GM21367 (cell line): Measurements from ENCODE around the gene RUNX3.
A peak's percentile ranks its signal among the peaks of the same experiment; 100 is the strongest.

Experiments
- ATAC-seq: cut with Tn5 transposase; IDR thresholded peaks from one replicate; pipeline ENCODE4 v1.9.1; 2021; ENCODE audit not compliant: unreplicated experiment

RUNX3 gene

DNA sequence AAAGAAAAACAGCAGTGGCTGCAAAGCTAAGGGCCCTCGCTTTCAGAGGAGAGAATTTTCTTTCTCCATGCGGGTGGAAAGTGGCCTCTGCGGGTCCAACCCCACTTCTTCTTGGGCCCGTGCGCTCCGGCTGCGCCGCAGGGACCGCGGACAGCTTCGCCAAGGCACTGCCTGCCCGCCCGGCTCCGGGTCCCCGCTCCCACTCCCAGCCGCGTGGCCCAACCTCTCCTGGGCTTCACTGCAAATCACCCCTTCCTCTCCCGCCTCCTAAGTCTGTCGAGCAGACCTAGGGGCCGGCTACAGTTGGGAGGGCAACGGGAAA is 1.0 kb upstream of the RUNX3 start:
- ATAC-seq = no peak

DNA sequence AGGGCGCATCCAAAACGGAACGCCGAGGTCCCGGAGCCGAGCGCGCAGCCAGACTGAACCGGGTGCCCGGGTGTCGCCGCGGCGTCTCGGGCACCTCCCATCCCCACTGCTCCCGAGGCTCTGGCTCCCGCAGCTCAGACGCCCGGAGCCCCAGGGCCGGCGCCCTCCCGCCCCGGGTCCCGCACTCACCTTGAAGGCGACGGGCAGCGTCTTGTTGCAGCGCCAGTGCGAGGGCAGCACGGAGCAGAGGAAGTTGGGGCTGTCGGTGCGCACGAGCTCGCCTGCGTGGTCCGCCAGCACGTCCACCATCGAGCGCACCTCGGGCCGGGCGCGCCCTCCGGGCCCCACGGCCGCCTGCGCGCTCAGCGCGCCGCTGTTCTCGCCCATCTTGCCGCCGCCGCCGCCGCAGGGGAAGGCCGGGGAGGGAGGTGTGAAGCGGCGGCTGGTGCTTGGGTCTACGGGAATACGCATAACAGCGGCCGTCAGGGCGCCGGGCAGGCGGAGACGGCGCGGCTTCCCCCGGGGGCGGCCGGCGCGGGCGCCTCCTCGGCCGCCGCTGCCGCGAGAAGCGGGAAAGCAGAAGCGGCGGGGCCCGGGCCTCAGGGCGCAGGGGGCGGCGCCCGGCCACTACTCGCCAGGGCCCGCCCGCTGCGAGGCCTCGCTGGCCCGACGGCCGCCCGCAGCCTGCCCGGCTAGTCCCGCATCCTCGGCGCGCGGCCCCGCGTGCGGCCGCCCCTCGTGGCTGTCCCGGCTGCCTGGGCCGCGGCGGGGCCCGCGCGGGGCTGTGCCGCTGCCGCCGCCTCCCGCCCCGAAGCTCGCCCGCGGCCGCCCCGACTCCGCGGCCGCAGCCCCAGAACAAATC is 447 bp downstream of the RUNX3 start:
- peak; percentile 0 for ATAC-seq

DNA sequence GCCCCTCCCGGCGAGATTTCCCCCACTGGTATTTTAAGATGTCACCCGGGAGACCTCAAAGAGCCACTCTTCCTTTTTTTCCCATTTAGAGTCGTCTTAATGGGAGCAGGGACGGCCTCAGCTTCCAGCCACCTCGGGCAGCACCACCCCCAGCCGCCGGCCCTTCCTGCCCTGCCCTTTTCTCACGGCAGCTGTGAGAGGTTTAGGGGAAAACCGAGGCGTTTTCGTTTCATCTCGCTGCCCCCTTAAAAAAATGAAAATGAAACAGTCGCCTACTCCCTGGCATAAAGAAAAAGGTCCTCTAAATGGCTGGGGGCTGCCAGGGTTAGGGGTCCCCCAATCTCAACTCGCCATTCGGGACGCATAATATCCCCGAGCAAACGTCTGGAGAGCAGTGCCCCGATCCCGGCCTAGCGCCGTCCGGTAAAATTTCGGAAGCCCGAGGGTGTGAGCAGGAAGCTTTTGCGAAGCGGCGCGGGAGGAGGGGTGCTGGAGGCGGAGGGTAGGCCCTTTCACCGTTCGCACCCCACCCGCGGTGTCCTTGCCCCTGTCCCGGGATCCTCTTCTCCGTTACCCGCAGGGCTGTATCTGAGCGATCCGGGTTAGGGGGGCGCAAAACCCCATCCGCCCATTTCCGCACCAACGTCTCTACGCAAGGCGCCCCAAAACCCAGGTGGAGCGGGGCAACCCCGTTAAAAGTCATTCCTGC is 1.2 kb downstream of the RUNX3 start:
- no peak for ATAC-seq

DNA sequence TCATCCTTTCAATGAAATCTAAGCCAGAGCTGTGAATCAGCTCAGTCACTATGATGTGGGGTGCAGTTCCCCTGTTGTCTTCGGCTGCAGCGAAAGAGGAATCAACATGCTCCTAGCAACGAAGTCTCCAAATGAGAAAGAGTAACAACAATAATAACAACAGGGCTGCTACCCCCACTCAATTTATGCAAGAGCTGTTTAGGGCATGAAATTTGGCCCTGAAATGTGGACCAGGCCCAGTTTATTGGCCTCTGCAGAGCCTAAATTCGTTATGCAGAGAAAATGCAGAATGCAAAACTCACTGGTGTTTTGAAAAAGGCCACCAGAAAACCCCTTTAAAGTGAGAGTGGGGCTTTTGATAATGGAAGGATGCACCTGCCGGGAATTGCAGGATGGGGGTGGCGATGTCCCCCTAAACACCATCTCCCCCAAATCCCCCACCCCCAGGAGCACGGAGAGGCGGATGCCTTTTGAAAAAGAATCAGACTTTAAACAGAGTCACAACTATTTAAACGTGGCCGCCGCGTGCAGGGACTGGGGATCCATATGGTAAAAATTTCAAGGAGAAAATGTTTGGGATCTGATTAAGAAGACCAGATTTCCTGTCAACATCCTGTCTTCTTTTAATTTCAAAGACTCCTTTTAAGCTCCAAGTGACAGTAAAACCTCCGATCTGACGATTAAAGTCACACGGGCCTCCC is 1.9 kb downstream of the RUNX3 start:
- no peak for ATAC-seq

DNA sequence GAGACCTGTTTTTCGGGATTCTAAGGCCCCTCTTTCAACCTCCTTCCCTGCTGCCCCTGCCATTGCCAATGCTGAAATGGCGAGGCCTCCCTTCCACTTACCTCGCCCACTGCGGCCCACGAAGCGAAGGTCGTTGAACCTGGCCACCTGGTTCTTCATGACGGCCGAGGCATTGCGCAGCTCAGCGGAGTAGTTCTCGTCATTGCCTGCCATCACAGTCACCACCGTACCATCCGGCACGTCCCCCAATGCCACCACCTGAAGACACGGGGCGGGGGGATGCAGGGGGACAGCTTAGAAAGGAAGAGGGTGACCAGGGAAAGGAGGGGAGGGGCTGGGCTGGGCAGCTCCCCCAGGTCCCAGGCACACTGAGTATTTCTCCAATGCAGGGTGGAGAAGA is 2.6 kb downstream of the RUNX3 start:
- ATAC-seq = no peak

DNA sequence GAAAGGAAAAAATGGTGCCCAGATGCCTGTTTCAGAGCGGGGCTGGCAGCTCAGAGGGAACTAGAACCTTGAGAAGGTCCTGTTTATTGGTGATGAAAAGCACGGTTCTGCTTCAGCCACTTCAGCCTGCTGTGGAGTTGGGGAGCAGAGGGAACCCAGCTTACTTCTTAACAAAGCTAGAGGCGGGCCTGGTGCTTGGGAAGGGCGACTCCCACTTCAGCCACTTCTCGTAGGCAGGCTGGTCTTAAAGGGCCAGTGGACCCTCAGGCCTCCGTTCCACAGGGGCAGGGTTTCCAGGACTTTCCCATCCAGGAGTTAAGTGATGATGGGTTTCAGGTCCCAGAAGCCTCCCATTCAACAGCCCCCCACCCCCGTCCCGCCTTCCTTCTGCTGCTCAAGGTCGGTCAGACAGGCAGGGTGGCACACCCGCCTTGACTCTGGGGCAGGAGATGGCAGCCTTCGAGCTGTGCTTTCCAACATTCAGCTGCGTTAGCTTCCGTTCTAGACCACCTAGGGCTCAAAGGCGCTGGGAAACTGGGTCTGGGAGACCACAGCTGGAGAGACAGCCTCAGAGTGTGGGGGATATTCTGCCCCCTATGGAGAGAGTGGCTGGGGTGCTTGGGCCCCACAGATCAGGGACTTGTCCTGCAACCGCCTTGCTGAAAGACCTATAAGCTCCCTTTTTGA is 3.4 kb downstream of the RUNX3 start:
- ATAC-seq = no peak

DNA sequence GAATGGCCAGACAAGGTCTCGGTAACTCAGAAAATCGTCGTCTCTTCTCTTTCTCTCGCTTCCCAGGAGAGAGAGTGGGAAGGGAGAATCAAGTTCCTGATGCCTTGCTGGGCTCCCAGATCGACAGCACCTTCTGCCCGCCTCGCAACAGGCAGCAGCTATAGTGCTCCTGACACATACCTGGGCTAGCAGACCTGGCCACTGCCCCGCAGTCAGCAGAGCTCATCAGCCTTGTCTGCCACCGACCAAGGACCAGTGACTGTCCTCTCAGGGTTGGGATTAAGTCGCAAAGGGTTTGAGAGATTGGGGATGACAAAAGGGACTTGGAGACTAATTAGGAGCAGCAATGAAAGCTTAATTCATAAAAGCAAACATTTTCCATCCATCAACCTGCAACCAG is 4.1 kb downstream of the RUNX3 start:
- ATAC-seq = no peak

DNA sequence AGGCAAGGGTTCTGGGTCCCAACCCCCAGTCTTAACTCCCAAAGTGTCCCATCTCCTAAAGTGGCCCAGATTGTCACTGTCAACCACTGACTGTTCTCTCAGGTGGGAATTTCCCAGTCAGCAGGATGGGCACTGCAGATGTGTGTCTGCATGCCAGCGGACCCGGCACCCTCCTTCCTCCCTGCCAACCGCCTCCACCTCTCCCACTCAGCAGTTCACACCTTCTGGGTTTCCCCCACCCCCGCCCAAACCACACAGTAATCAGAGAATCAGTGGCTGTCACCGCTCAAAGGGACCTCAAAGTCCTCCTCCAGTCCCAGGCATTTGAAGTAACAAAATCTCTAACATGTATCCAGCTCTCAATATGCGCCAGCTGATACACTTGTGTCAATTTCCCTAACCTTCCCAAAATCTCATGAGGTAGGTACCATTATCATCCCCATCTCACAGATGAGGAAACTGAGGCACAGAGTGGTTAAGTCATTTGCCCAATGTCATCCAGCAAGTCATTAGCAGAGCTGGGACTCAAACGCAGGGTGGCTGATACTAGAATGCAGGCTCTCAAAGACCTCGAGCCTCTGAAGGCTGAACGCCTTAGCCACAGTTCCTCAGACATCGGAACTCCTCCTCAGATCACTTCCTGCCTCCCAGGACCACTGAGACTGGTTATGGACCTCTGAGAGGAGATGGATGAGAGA is 4.8 kb downstream of the RUNX3 start:
- no peak for ATAC-seq

DNA sequence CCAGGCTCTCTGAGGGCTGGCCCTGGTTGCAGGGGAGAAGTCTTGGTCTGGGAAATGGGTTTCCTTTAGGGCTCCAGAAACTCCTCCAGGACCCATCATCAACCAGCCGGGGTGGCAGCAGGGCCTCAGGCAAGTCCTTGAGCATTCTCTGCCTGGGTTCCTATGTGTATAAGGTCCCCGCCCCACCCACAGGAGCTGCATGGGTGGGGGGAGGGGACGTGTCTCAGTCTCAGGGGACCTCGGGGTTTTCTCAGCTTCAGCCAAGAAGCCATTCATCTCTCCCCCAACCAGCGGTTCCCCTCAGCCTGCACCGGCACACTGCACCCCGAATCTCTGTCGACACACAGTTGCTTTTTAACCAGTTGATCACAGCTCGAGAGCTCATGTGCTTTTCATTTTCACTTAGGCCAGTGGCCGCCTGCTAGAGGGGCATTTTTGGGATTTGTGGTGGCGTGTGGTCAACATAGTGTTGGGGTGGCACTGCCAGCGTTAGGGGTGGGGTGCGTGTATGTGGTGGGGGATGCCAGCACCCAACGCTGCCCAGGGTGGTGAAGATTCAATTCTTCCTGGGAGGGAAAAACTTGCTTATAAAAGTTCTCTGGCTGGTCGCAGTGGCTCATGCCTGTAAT is 6.5 kb downstream of the RUNX3 start:
- ATAC-seq = peak; percentile 32

DNA sequence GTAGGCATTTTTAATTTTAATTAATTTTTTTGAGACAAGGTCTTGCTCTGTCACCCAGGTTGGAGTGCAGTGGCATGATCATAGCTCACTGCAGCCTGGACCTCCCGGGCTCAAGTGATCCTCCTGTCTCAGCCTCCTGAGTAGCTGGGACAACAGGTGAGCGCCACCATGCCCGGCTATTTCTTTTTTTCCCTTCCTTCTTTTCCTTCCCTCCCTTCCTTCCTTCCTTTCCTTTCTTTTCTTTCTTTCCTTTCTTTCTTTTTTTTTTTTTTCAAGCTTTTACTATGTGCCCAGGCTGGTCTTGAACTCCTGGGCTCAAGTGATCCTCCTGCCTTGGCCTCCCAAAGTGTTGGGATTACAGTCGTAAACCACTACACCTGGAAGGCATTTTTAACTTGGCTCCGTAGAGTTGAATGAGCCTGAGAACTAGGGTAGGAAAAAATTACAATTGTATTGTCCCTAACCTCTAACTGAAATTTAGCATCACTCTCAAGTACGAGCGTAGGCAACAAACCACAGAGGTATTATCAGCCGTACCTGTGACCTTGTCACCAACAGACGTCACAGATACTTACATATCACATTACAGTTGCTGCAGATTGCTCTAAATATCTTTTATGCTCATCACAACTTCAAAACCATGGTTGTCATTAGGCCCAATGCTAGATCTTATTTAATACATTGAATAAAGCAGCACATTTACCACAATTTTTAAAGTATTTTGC is 8.0 kb downstream of the RUNX3 start:
- no peak for ATAC-seq

DNA sequence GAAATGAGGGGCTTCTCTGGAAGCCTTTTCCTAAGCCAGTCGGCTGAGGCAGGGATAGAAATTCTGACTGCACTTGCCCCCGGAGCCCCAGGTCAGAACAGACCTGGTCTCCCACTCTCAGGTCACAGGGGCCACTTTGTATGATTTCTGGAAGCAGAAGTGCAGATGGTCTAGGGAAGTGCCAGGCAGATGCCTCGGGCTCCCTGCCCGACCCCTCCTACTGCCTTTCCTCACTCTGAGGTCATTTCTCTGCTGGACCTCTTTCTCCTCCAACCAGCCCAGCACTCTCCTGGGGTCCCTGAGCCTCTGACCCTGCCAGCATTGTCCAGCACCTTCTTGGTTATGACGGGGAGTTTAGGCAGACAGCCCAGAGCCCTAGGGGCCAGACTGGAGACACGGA is 8.7 kb downstream of the RUNX3 start:
- ATAC-seq = no peak

DNA sequence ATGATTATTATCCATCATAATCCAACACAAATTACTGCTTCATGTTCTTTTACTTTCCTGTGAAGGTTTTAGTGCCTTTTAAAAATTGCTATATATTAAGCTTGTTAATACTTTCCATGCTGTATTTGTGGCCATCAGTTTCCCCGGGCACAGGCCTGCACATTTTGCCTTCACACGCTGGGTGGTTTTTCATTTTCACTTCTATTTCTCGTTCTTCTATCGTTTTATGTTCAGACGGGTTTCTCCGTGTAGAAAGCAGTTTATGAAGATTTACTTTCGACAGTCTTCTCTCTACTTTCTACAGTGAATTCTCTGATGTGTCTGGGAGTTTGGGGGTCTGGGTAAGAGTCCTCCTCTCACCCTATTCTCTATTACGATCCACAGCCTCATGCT is 9.5 kb downstream of the RUNX3 start:
- ATAC-seq = no peak

DNA sequence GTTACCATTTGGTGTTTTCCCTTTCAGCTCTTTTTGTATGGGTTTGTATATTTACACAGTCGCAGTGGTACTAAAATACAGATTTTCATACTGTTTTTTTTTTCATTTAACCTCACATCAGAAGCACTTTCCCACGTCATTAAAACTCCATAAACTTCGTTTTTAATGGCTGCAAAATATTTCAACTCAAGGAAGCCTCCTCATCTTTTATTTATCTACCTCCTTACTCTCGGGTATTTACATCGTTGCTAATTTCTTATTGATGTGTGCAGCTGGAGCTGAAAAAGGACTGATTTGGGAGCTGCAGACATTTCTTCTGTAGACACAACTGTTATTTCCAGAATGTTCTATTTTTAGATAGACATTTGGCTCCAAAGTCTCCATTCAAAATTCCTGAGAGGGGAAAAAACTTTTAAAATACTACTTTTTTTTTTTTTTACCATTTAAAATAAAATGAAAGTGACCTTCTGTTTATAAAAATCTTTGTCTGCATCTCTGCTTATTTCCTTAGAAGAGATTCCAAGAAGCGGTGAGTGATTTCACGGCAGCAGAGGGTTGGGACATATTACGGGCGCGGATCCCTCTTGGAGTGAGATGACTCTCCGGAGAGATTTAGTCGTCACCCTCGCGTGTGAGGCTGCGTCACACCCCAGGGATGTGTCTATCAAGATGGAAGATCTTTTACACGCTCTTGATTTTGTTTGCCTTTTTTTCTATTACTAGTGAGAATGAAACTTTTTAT is 10.1 kb downstream of the RUNX3 start:
- no peak for ATAC-seq

DNA sequence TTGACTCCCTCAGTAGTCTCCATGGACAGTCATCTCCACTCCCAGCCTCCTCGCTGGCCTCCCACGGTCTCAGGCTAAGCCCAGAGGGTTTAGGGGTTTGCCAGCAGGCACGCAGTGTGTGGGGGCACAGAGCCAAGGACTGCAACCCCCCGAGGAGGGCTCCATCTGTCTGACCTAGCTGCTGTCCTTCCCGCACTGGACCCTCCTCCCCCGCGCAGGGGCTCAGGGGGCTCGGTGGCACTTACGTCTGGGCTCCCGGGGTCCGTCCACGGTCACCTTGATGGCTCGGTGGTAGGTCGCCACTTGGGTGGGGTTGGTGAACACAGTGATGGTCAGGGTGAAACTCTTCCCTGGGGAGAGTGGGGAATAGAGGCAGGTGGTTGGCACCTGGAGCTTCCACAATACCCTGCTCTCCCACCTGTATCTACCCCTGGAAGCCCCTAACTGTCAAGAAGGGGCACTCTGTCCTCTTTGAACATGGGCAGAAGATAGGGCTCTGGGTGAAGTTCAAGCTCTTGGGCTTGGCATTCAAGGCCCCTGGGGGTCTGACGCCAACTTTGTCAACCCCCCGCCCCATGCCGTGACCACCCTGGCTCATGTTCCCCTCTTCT is 11.0 kb downstream of the RUNX3 start:
- no peak for ATAC-seq

DNA sequence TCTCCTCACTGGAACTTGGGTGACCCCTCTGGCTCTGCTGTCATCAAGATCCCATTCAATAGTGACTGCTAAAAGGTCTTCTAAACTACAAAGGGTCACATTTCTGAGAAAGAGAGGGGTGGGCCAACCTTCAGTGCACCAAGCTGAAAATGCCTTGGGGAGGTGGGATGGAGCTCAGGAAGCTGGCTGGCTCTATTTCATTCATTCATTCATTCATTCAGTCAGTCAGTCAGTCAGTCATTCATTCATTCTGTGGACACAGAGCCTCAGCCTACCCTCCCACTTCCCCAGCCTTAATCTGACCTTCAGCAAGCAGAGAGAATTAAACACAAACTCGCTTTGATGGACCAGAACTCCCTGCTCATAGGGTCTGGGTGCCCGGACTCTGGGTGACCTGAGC is 11.7 kb downstream of the RUNX3 start:
- no peak for ATAC-seq

DNA sequence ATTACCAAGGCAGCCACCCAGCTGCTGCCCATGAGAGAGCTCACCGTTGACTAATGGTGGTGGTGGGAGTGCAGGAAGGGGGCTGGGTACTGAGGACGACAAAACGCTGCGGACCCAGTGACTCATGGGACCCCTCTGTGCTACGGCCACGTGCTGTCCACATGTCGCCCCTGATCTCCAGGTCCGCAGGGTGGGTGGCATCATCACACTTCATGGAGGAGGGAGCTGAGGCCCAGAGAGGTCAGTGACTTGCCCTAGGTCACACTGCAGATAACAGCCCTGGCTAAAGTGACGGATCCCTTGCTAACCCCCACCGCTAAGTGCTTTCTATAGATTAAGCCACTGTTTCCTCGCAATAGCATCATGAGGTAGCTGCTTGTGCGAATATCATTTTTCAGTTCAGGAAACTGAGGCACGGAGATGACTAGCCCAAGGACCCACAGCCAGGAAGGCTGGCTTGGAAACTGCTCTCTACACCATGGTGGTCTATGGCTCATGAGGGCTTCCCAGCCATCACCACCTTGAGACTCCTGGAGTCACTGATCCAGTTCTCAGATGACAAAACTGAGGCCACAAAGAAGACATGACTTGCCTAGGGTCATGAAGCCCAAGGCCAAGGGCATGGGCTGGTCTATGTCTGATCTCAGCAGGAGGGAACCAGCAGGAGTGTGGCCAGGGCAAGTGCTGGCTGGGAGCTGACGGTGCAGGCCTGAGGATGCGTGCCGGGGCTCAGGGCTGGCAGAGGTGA is 12.6 kb downstream of the RUNX3 start:
- no peak for ATAC-seq

DNA sequence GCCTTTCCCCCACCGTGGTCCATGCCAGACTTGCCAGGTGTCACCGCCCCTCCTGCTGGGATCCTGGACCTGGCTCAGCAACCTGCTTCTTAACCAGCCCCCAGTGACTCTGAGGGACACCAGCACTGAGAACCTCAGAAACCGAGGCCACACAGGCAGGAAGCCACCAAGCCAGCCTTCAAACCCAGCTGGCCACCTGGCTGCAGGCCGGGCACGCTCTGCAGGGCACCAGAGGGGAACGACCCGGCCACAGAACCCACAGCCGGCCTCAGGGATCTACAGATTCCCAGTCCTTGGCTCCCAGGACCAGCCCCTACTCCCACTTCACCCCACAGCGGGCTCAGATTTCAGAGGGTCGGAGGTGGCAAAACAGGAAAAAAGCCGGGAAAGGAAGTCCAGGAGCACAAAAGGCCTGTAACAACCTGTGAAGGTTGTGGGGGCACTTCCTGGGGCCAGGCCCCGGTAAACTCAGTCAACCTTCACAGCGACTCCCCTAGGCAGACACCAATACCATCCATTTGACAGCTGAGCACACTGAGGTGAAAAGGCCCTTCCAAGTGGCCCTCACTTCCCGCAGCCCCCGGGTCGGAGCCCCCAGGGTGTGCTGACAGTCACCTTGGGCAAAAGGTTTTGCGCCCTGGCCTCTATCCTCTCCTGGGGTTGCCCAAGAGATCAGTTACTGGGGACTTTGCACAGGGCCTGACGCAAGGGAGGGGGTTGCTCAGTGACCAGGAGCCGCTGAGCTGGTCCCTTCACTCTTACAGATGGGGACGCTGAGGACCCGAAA is 14.1 kb downstream of the RUNX3 start:
- no peak for ATAC-seq
